GM12865 (cell line): ENCODE data around the gene DNAJC22.

Source experiments
- DNase-seq: peaks from one replicate; pipeline ENCODE4 v3.0.0; 2010; ENCODE audit warnings: low read depth
- H3K4me3 ChIP-seq: 2 replicates; pipeline ENCODE4 v1.5.1; 2011; ENCODE audit warnings: mild to moderate bottlenecking, low read depth, low read length, control low read depth
- CTCF ChIP-seq: IDR thresholded peaks from 2 replicates; pipeline ENCODE4 v1.5.1; 2011; ENCODE audit warnings: low read length, control low read depth, low read depth, inconsistent platforms; ENCODE audit not compliant: insufficient read depth; ENCODE audit errors: missing control alignments

Gene DNAJC22

GRCh38 chr12:49366652-49367380, 20.1 kb downstream of the DNAJC22 start:
- DNase-seq, result peak; percentile 98
- peak overlapping the region; percentile 75 for H3K4me3 ChIP-seq
- peak; percentile 32 for TF ChIP-seq CTCF

GRCh38 chr12:49367381-49368239, 20.9 kb downstream of the DNAJC22 start, which contains the start of gene SPATS2:
SPATS2 (plus strand) TSS chr12:49367462; CDS start chr12:49461013, 93,551 bp downstream.
- DNase-seq, result peak; percentile 63
- TF ChIP-seq CTCF, result no peak
- peak within 1 kb of the TSS; percentile 75 for H3K4me3 ChIP-seq

GRCh38 chr12:49368240-49368600, 21.5 kb downstream of the DNAJC22 start:
- no peak for TF ChIP-seq CTCF
- DNase-seq, result no peak
- peak overlapping the region; percentile 75 for H3K4me3 ChIP-seq

- DNase-seq, result peak; percentile 89
- TF ChIP-seq CTCF, result peak; percentile 62
- H3K4me3 ChIP-seq, result peak overlapping the region; percentile 75
Measured at GRCh38 chr12:49369411-49370145, 22.9 kb downstream of the DNAJC22 start.

GRCh38 chr12:49370539-49370938, 23.9 kb downstream of the DNAJC22 start:
- no peak for DNase-seq
- peak overlapping the region; percentile 75 for H3K4me3 ChIP-seq
- no peak for TF ChIP-seq CTCF

- TF ChIP-seq CTCF, result no peak
- no peak overlapping the region for H3K4me3 ChIP-seq
- no peak for DNase-seq
Measured at GRCh38 chr12:49375406-49375805, 28.7 kb downstream of the DNAJC22 start.
